ENCODE data around the gene ACE.
A peak's percentile ranks its signal among the peaks of the same experiment; 100 is the strongest.

Gene ACE

DNA sequence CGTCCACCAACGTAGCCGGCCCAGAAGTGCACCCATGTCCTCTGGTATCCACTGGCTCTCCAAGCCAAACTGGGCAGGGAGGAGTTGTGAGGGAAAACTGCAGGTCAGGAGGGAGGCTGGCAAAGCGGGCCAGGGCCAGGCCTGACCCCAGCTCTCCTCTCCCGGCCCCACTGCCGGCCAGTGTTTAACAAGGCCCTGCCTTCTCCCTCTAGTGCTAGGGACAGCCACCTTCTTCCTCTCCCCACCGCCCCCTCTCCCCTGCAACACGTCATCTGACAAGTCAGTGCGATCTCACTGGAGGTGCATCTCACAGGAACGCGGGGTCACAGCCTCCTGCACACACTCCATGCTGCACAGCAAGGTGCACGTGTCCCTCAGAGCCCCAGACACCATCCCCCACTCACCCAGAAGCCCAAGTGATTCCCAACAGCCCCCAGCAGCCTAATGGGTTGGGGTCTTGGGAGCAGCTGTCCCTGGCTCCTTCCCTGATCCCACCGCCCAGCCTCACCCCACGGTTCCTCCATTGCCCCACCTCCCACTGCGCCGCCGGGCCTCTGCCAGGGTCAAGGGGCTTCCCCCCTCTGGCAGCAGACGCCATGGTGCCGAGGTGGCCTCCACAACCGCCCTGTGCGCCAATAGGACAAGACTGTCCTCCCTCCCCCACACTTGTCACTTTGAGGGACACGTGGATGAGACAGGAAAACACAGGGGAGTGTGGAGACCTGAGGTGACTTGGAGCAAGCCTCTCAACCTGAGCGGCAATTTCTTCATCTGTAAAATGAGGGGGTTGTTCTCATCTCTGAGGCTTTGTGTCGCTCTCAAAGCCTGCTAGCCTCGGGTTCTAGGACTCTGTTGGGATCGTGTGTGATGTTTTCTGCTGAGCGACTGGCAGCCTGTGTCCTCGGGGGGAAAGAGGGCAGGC lies 1.1 kb upstream of the ACE start:
- no peak overlapping the region for H3K4me3 ChIP-seq (replicated peaks; ENCODE audit: low read depth, low read length)
- DNase-seq (ENCODE audit: low read depth) = no peak
- TF ChIP-seq, protein P1, sequence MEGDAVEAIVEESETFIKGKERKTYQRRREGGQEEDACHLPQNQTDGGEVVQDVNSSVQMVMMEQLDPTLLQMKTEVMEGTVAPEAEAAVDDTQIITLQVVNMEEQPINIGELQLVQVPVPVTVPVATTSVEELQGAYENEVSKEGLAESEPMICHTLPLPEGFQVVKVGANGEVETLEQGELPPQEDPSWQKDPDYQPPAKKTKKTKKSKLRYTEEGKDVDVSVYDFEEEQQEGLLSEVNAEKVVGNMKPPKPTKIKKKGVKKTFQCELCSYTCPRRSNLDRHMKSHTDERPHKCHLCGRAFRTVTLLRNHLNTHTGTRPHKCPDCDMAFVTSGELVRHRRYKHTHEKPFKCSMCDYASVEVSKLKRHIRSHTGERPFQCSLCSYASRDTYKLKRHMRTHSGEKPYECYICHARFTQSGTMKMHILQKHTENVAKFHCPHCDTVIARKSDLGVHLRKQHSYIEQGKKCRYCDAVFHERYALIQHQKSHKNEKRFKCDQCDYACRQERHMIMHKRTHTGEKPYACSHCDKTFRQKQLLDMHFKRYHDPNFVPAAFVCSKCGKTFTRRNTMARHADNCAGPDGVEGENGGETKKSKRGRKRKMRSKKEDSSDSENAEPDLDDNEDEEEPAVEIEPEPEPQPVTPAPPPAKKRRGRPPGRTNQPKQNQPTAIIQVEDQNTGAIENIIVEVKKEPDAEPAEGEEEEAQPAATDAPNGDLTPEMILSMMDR (IDR thresholded peaks at IDR 0.05; ENCODE audit: low read length, missing control alignments) = no peak

- TF ChIP-seq, protein P1 (IDR thresholded peaks at IDR 0.05; ENCODE audit: low read length, missing control alignments) = no peak
- no peak overlapping the region for H3K4me3 ChIP-seq (replicated peaks; ENCODE audit: low read depth, low read length)
- DNase-seq (ENCODE audit: low read depth) = no peak
These were observed 405 bp upstream of the ACE start for GRCh38 chr17:63476459-63476853.

DNA sequence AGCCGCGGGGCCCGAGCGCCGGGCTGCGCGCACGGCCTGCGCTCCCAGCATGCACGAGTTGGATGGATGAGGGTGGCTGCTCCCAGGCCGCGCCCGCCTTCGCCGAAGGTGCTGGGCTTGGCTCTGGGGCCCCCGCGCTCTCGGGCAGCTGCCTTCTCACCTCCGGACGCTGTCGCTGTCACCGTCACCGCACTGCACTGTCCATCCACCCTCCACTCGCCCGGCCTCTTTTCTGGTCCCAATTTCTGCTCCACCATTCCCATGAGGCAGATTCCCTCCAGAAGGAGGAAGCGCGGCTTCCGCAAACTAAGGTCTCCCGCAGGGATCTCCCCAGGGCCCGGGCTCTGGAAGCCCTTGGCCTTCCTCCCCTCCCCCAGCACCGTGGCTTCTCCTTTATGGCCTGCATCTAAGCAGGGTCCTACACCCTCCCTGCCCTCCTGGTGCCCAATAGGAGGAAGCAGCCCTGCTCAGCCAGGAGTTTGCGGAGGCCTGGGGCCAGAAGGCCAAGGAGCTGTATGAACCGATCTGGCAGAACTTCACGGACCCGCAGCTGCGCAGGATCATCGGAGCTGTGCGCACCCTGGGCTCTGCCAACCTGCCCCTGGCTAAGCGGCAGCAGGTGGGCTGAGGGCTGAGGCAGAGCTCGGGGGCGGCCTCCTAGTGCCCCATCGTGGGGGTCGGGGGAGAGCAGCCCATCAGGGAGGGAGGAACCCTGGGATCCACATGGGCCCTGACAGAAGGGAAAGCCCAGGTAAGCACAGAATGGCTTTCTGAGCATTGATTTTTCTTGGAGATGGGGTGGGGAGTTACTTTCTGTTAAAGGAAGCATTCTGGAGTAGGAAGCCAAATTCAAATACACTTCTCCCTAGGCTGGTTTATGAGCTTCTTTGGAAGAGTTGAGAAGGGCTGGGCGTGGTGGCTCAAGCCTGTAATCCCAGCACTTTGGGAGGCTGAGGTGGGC lies 899 bp downstream of the ACE start:
- peak overlapping the region; percentile 39 for H3K4me3 ChIP-seq (replicated peaks; ENCODE audit: low read depth, low read length)
- no peak for DNase-seq (ENCODE audit: low read depth)
- TF ChIP-seq, protein P1 (IDR thresholded peaks at IDR 0.05; ENCODE audit: low read length, missing control alignments) = no peak

GRCh38 chr17:63478814-63479494 lies 2.1 kb downstream of the ACE start:
- peak; percentile 95 for DNase-seq (ENCODE audit: low read depth)
- TF ChIP-seq, protein P1 (IDR thresholded peaks at IDR 0.05; ENCODE audit: low read length, missing control alignments) = peak; percentile 95
- no peak overlapping the region for H3K4me3 ChIP-seq (replicated peaks; ENCODE audit: low read depth, low read length)

GRCh38 chr17:63479495-63480184 lies 2.8 kb downstream of the ACE start:
- TF ChIP-seq, protein P1 (IDR thresholded peaks at IDR 0.05; ENCODE audit: low read length, missing control alignments) = no peak
- H3K4me3 ChIP-seq (replicated peaks; ENCODE audit: low read depth, low read length) = no peak overlapping the region
- DNase-seq (ENCODE audit: low read depth) = no peak

GRCh38 chr17:63480192-63480784 lies 3.4 kb downstream of the ACE start:
- DNase-seq (ENCODE audit: low read depth) = no peak
- TF ChIP-seq, protein P1 (IDR thresholded peaks at IDR 0.05; ENCODE audit: low read length, missing control alignments) = no peak
- H3K4me3 ChIP-seq (replicated peaks; ENCODE audit: low read depth, low read length) = no peak overlapping the region

Measured in fibroblast of pulmonary artery (primary cell).